ES-I3 (cell line): ENCODE measurements around the gene SDCCAG8.

ENCODE experiments used
- H3K36me3 ChIP-seq: 2 replicates; pipeline ENCODE4 v1.6.1; 2013; ENCODE audit warnings: mild to moderate bottlenecking, low read length, control low read depth, moderate library complexity; ENCODE audit not compliant: insufficient read depth
- H3K4me1 ChIP-seq: 2 replicates; pipeline ENCODE4 v1.6.1; 2013; ENCODE audit warnings: mild to moderate bottlenecking, control low read depth, low read length; ENCODE audit not compliant: insufficient read depth
- H3K9ac ChIP-seq: 2 replicates; pipeline ENCODE4 v1.6.1; 2013; ENCODE audit warnings: low read depth, mild to moderate bottlenecking, low read length, moderate library complexity
- H3K9me3 ChIP-seq: 2 replicates; pipeline ENCODE4 v1.6.1; 2013; ENCODE audit warnings: mild to moderate bottlenecking, low read length, moderate library complexity; ENCODE audit not compliant: control insufficient read depth, insufficient read depth

The SDCCAG8 gene

DNA sequence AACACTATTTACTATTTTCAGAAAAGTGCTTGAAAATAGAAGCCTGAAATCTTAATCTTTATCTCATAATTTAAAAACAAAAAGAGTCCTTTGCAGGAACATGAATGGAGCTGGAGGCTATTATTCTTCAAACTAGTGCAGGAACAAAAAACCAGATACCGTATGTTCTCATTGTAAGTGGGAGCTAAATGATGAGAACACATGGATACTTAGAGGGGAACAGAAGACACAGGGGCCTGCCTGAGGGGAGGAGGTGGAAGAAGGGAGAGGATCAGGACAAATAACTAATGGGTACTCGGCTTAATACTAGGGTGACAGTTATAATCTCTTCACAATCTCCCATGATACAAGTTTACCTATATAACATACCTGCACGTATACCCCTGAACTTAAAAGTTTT, 176.3 kb downstream of the SDCCAG8 start:
- no peaks in the 10 kb centered on the region for H3K9me3 ChIP-seq
- H3K4me1 ChIP-seq: no peaks in the 10 kb centered on the region
- no peak overlapping the region for H3K9ac ChIP-seq
- H3K36me3 ChIP-seq: no peaks in the 10 kb centered on the region; the same call in 1 of the 2 replicates

DNA sequence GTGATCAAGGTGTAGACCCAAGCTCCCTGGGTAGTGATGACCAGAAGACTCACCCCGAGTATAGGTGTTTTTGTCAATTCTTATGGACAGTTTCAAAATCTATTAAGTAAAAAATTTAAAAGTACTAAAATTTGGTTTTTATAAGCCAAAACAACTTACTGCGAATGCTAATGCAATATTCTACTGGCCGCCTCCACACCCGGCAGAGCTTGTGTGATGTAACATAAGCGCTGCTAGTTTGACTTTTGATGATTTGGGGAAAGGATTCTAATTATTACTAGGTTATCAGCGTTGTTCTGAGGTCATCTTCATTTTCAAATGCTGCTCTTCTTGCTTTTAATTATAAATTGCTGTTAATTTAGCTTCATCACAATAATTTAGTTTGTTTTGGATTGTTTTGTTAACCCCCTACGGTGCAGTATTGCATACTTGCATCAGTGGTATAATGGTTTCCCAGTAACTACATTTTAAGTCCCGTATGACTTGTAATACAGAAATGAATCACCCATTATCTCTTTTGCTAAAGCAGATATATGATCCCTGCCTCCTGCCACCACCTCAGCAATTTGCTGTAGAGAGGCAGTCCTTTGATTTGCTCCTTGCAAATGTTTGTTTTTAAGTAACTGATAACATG, 178.0 kb downstream of the SDCCAG8 start:
- Histone ChIP-seq H3K9me3 (no peaks in the 10 kb centered on the region), H3K9ac (no peak overlapping the region), H3K4me1 (no peaks in the 10 kb centered on the region), H3K36me3 (no peaks in the 10 kb centered on the region; the same call in 1 of the 2 replicates)

DNA sequence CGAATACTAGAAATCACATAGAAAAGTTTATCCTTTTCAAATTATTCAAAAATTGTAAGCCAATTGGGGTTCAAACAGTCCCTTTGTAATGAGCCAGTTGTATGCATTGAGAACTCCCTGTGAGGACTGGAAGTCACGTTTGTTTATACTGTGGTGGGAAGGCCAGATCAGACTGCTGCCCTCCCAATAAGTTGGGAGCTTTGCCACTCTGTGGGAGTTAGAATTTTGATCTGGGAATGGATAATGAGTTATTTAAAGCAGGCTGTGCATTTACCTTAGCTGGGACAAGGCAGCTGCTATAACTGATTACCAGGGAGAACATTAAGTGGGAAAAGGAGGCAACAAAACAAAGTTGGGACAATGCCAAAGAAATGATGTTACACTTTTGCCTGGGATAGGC, 178.8 kb downstream of the SDCCAG8 start:
- no peak overlapping the region for H3K9ac ChIP-seq
- H3K4me1 ChIP-seq: peaks cover 2% of the 10 kb centered on the region; the same call in 1 of the 2 replicates
- no peaks in the 10 kb centered on the region; the same call in 1 of the 2 replicates for H3K36me3 ChIP-seq

DNA sequence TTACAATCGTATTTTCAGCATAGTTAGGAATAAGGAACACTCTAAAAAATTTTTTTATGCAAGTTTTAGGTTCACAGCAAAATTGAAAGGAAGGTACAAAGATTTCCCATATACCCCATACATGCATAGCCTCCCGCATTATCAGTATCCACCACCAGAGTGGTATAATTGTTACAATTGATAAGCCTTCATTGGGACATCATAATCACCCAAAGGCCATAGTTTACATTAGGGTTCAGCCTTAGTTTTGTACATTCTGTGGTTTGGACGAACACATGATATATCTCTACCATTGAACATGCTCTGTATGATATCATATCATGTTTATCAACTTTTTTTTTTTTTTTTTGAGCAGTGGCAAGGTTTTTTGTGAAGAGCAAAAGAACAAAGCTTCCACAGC, 180.0 kb downstream of the SDCCAG8 start:
- H3K4me1 ChIP-seq: peaks cover 11% of the 10 kb centered on the region
- no peak overlapping the region for H3K9ac ChIP-seq
- no peaks in the 10 kb centered on the region for H3K9me3 ChIP-seq
- no peaks in the 10 kb centered on the region for H3K36me3 ChIP-seq

More for the DNA sequence above, 178.8 kb downstream of the SDCCAG8 start:
- H3K9me3 ChIP-seq: no peaks in the 10 kb centered on the region

DNA sequence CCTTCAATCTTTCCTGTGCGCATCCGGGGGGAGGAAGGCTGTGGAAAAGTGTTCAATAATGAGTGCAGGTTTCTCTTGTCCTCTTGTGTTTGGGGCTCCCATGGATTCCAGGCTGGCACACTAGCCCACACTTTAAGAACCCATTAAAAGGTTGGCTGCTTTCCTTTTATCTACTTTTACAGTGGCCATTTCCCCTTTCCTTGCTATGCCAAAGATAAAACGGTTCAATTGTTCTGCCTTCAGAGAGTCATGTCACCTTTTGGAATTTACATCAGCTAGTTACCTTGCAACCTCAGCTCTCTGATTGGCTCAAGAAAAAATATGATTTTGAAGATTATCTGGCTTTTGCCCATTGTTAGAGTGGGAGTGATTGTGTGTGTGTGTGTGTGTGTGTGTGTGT, 182.3 kb downstream of the SDCCAG8 start:
- Histone ChIP-seq H3K4me1 (peaks cover 11% of the 10 kb centered on the region), H3K9me3 (no peaks in the 10 kb centered on the region), H3K36me3 (no peaks in the 10 kb centered on the region), H3K9ac (no peak overlapping the region)

DNA sequence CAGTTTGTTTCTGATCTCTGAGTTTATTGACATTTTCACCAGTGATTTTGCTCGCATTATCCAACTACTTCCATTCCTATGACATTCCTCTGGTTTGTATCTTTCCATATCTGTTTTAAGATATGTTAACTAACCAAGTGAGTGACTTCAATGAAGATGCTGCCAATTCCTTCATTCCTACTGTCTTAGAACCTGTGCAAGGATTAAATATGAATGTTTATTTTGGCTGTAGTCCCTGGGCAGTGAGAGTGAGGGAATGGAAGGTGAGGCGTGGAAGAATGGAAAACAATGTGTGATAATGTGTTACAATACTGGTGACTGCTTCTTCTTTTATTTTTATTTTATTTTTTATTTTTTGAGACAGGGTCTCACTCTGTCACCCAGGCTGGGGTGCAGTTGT, 183.0 kb downstream of the SDCCAG8 start:
- Histone ChIP-seq H3K9me3 (no peaks in the 10 kb centered on the region), H3K4me1 (peaks cover 11% of the 10 kb centered on the region), H3K36me3 (no peaks in the 10 kb centered on the region), H3K9ac (no peak overlapping the region)

DNA sequence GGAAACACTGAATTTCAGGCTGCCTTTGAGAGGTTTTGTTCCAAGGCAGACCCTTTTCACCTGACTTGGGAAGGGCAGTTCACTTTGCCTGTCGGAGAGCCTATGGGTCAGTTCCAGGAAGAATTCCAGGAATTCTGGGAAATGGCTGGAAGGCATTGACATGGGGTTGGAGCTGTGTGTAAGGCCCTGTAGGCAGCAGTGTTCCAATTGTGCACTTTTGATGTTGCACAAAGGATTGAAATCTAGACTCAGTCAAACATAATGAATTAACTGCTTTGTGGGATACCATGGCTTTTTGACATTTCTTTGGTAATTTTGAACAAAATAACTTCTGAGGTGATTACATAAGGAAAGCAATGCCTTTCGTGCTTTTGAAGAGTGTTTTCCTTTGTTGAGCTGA, 184.6 kb downstream of the SDCCAG8 start:
- H3K9ac ChIP-seq: no peak overlapping the region
- peaks cover 11% of the 10 kb centered on the region for H3K4me1 ChIP-seq
- no peaks in the 10 kb centered on the region for H3K36me3 ChIP-seq
- H3K9me3 ChIP-seq: no peaks in the 10 kb centered on the region

DNA sequence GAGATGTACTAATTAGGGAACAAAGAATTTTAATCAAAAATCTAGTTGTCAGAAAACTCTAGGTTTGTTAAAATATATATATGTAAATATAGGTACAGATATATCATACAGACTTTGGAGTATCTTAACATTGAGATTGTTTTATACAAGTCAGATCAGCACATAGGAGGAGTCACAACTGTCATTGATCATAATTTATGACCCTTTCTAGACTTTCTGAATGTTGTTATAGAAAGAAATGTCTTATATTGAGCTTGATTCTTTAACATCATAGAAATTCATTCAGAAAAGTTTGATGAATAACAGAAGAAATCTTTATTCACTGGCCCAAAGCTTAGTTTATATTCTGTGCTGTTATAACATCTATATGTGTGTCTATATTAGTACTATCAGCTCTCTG, 185.8 kb downstream of the SDCCAG8 start:
- Histone ChIP-seq H3K9ac (no peak overlapping the region), H3K36me3 (no peaks in the 10 kb centered on the region), H3K9me3 (no peaks in the 10 kb centered on the region), H3K4me1 (peaks cover 11% of the 10 kb centered on the region)

DNA sequence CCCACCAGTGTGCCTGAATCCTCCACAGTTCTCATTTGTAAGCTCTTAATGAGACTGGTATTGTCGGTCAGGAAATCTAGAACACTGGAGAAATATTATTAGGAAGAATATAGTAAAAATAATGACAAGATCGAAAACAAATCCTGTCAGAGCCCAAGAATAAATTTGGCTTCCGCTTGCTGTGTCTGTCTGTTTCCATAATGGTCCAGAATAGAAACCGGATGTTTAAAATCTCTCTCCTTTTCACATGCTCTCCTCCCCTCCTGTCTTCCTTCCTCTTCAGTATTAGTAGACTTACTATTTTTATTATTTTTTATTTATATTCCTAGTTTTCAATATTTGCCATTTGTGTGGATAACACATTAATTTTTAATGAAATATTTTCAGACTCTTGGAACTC, 187.7 kb downstream of the SDCCAG8 start:
- H3K9me3 ChIP-seq: no peaks in the 10 kb centered on the region
- no peaks in the 10 kb centered on the region for H3K36me3 ChIP-seq
- H3K9ac ChIP-seq: no peak overlapping the region
- H3K4me1 ChIP-seq: peaks cover 18% of the 10 kb centered on the region

DNA sequence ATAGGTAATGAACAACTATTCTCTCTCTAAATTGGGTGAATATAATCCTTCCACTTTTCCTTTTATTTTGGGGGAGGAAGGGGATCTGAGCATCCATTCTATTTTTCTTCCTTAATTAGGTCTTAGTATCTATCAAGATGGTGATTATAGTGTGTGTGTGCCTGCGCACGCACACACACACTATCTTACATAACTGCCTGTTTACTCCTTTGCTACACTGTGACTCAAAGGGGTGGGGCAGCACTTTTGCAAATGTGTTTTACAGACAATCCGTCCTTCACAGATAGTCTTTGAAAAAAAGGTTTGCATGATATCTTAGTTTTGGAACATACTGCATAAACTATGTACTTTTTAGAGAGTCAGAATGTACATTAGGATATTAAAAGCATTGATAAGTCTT, 191.5 kb downstream of the SDCCAG8 start:
- H3K4me1 ChIP-seq: peaks cover 10% of the 10 kb centered on the region; the same call in 1 of the 2 replicates
- H3K36me3 ChIP-seq: no peaks in the 10 kb centered on the region

DNA sequence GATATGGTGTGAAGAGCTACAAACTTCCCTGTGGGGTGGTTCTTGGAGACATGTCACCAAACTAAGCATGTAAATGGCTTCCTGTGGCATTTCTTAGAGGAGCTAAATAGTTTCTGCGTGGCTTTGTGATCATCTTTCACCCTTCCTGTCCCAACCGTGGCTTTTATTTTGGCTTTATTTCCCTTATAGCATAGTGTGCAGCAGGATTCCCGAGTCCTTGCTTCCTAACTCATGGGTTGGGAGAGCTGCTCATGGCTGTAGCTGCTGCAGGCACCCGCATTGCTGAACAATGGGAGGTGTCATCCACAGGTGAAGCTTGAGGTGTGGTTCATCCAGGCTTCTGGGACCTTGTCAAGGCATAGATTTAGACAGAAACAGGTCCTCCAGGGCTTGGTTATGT, 192.0 kb downstream of the SDCCAG8 start:
- peaks cover 10% of the 10 kb centered on the region; the same call in 1 of the 2 replicates for H3K4me1 ChIP-seq
- no peaks in the 10 kb centered on the region for H3K9me3 ChIP-seq
- no peaks in the 10 kb centered on the region for H3K36me3 ChIP-seq
- no peak overlapping the region for H3K9ac ChIP-seq

More for the DNA sequence above, 191.5 kb downstream of the SDCCAG8 start:
- H3K9me3 ChIP-seq: no peaks in the 10 kb centered on the region
- H3K9ac ChIP-seq: no peak overlapping the region

DNA sequence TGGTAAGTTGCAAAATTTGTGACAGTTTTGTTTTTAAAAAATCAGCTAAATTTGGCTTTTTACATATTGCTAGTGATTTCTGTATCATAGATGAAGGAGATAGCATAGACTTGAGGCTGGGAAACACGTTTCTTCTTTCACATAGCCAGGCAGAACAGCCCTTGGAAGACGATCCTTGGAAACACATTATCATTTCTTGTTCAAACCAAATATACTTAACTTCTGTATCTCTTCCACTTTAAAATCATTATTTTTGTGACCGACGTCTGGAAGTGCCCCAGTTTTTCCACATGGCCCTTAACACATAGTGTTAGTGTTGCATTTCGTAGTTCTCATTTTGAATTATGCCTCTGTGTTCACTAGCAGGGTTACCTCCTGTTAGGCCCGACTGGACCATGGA, 193.5 kb downstream of the SDCCAG8 start:
- Histone ChIP-seq H3K4me1 (peaks cover 10% of the 10 kb centered on the region; the same call in 1 of the 2 replicates), H3K9me3 (no peaks in the 10 kb centered on the region), H3K36me3 (no peaks in the 10 kb centered on the region), H3K9ac (no peak overlapping the region)

DNA sequence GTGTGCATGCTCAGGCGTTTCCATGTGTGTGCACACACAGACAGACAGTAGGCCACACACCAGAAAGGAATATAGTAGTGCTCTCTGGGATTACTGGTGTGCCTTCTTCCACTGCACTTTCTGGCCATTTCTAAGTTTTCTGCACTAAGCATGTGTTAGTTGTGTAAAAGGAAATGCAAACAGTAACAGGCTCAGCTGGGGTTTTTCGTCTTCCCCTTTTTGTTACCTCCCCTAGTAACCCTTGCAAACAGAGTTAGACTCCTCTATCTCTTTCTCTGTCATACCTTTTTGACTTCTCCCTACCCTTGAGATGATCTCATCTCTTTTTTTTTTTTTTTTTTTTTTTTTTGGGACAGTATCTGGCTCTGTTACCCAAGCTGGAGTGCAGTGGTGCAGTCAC, 196.3 kb downstream of the SDCCAG8 start:
- no peaks in the 10 kb centered on the region for H3K36me3 ChIP-seq
- no peaks in the 10 kb centered on the region for H3K9me3 ChIP-seq
- H3K9ac ChIP-seq: no peak overlapping the region
- peaks cover 10% of the 10 kb centered on the region; the same call in 1 of the 2 replicates for H3K4me1 ChIP-seq

DNA sequence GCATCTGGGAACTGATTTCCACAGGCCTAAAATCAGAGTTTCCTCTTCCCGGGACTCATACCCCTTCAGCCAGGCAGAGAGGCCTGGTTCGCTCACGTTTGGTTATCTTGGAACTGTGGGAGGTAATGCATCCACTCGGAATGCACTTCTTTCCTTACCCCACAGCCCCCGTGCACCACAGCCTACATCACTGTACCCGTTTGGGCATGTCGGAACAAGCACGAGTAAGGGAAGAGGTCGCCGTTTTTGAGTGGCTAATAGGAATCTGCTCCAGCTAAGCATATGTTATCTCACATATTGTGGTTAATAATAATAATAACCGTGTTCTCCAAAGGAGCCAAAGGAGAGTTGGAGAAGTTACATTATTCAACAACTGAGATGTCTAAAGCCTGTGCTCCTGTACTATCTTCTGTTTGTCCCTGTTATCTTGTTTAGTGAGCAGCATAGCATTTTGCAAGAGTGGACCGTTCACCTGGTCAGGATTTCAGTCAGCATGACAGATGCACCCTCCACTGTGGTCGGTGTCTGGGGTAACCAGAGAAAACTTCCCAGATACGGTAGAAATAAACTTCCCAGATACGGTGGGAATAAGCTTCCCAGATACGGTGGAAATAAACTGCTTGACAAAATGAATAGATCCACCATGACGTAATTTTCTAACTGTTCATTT, 198.6 kb downstream of the SDCCAG8 start:
- Histone ChIP-seq H3K36me3 (no peaks in the 10 kb centered on the region), H3K9me3 (no peaks in the 10 kb centered on the region), H3K4me1 (0 out of 2 replicates have a peak, but pooled peaks cover 3% of the 10 kb centered on the region), H3K9ac (no peak overlapping the region)
